RWPE2 (cell line): ENCODE measurements around the gene CNIH3.
A peak's percentile ranks its signal among the peaks of the same experiment; 100 is the strongest.

Experiments used
- ATAC-seq: fragments of 200-7000 bp; cut with Tn5 transposase; 3 replicates; pipeline ENCODE4 v1.9.1; 2021; ENCODE audit warnings: low read depth
- DNase-seq: peaks from one replicate; pipeline ENCODE4 v3.0.0-alpha.2; 2020; ENCODE audit warnings: low spot score
- H3K27ac ChIP-seq: fragments of 450-650 bp; 2 replicates; pipeline ENCODE4 v1.5.1; 2017; ENCODE audit warnings: mild to moderate bottlenecking; ENCODE audit not compliant: poor library complexity, severe bottlenecking
- H3K27me3 ChIP-seq: fragments of 250-450 bp; sonication (Bioruptor Pico); 2 replicates; pipeline ENCODE4 v1.5.1; 2021; ENCODE audit warnings: mild to moderate bottlenecking, moderate library complexity; ENCODE audit not compliant: insufficient read depth, poor library complexity, severe bottlenecking
- H3K36me3 ChIP-seq: fragments of 250-450 bp; sonication (Bioruptor Pico); 2 replicates; pipeline ENCODE4 v1.5.1; 2020; ENCODE audit warnings: low read depth, mild to moderate bottlenecking, moderate library complexity
- H3K4me1 ChIP-seq: fragments of 250-450 bp; sonication (Bioruptor Pico); 2 replicates; pipeline ENCODE4 v1.5.1; 2021; ENCODE audit warnings: mild to moderate bottlenecking, moderate library complexity; ENCODE audit not compliant: insufficient read depth, poor library complexity, severe bottlenecking
- H3K4me3 ChIP-seq: fragments of 250-450 bp; sonication (Bioruptor Pico); 2 replicates; pipeline ENCODE4 v1.5.1; 2021; ENCODE audit warnings: mild to moderate bottlenecking, moderate library complexity; ENCODE audit not compliant: severe bottlenecking
- H3K9me3 ChIP-seq: fragments of 250-450 bp; sonication (Bioruptor Pico); 2 replicates; pipeline ENCODE4 v1.5.1; 2021; ENCODE audit warnings: mild to moderate bottlenecking, moderate library complexity; ENCODE audit not compliant: severe bottlenecking
- TF ChIP-seq, protein P1 (sequence below): fragments of 450-650 bp; IDR thresholded peaks from one replicate; pipeline ENCODE4 v1.5.1; 2017; ENCODE audit warnings: mild to moderate bottlenecking, moderate library complexity; ENCODE audit not compliant: poor library complexity, severe bottlenecking

Gene CNIH3

DNA sequence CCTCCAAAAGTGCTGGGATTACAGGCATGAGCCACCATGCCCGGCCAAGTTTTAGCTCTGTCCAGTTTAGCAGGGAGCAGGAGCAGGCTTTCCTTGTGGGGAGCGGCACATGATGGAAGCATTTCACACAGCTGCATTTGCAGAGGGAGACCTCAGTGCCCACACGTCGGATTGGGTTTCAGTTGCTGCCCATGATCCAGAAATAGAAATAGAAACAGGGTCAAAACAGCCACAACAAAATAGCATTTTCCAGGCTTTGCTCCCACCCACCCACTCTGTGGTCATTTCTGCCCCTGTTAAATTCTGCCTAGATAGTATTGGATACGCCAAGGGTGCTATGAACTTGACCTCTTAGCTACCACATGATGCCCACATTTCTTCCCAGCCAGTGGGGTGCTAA, 128.4 kb downstream of the CNIH3 start:
- Histone ChIP-seq H3K4me1 (no peaks in the 10 kb centered on the region), H3K27ac (no peak overlapping the region), H3K9me3 (no peaks in the 10 kb centered on the region), H3K4me3 (no peak overlapping the region), H3K27me3 (no peaks in the 10 kb centered on the region), H3K36me3 (no peaks in the 10 kb centered on the region)
- TF ChIP-seq, protein P1, sequence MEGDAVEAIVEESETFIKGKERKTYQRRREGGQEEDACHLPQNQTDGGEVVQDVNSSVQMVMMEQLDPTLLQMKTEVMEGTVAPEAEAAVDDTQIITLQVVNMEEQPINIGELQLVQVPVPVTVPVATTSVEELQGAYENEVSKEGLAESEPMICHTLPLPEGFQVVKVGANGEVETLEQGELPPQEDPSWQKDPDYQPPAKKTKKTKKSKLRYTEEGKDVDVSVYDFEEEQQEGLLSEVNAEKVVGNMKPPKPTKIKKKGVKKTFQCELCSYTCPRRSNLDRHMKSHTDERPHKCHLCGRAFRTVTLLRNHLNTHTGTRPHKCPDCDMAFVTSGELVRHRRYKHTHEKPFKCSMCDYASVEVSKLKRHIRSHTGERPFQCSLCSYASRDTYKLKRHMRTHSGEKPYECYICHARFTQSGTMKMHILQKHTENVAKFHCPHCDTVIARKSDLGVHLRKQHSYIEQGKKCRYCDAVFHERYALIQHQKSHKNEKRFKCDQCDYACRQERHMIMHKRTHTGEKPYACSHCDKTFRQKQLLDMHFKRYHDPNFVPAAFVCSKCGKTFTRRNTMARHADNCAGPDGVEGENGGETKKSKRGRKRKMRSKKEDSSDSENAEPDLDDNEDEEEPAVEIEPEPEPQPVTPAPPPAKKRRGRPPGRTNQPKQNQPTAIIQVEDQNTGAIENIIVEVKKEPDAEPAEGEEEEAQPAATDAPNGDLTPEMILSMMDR, result no peak
- no peak for DNase-seq
- ATAC-seq, result no peak

DNA sequence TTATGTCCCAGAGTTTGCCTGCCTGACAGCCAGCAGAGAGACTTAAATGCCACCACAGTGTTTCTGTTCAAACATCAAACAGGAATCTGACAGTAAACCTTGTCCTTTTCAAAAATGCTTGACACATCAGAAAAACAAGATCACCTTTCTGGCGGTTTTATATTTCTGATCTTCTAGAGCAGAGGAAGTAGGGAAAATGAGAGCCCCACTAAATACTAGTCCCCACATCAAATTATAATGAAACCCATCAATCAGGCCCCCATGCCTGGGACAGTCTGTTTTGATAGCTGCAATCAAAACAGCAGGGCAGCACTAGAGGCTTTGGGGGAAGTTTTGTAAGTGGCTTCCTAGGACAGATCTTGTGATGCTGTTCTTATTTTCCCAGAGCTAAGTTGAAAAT, 129.3 kb downstream of the CNIH3 start:
- ATAC-seq (no peak), DNase-seq (no peak)
- Histone ChIP-seq H3K9me3 (no peaks in the 10 kb centered on the region), H3K4me1 (no peaks in the 10 kb centered on the region), H3K27me3 (no peaks in the 10 kb centered on the region), H3K36me3 (no peaks in the 10 kb centered on the region), H3K27ac (no peak overlapping the region), H3K4me3 (no peak overlapping the region)
- TF ChIP-seq, protein P1, result no peak

DNA sequence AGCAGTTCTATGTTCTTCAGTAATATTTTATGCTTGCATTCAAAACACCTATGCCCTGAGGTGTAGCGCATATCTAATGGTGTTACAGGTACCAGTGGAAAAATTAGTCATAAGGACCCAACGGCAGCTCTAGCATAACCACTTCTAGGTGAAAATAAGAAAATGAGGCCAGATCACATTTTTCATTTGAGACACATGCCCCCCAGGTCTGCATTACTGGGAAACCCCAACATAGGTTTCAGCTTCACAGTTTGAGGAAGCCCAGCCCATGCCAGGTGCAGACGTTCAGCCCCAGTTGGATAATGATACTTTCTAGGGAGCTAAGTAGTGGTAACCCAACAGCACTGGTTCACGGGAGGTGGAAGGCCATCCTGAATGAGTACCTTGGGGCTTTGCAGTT, 129.8 kb downstream of the CNIH3 start:
- Histone ChIP-seq H3K4me3 (no peak overlapping the region), H3K27ac (no peak overlapping the region), H3K4me1 (no peaks in the 10 kb centered on the region), H3K36me3 (no peaks in the 10 kb centered on the region), H3K9me3 (no peaks in the 10 kb centered on the region), H3K27me3 (no peaks in the 10 kb centered on the region)
- ATAC-seq, result no peak
- TF ChIP-seq, protein P1, result no peak
- no peak for DNase-seq

DNA sequence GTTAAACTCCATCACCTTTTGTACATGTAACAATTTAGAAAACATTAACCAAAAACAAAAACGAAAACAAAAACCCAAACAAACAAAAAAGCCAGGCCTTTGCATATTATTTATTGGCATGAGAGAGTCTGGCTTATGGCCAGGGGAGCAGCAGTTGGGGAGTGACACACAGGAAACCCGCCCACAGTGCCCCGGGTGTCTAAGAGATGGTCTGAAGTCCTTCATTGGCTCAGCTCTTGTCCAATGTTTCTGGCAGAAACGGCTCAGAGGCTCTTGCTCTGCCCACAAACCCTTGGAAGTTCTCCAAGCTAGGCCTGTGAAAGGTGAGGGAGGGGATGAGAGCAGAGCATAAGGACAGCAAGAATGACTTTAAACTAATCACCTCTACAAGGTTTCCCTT, 131.5 kb downstream of the CNIH3 start:
- Histone ChIP-seq H3K27me3 (no peaks in the 10 kb centered on the region), H3K4me3 (no peak overlapping the region), H3K27ac (no peak overlapping the region), H3K9me3 (no peaks in the 10 kb centered on the region), H3K4me1 (no peaks in the 10 kb centered on the region), H3K36me3 (no peaks in the 10 kb centered on the region)
- TF ChIP-seq, protein P1, result no peak
- DNase-seq, result no peak
- 0 out of 3 replicates have a peak, but pooled peaks have one; percentile 29 for ATAC-seq

DNA sequence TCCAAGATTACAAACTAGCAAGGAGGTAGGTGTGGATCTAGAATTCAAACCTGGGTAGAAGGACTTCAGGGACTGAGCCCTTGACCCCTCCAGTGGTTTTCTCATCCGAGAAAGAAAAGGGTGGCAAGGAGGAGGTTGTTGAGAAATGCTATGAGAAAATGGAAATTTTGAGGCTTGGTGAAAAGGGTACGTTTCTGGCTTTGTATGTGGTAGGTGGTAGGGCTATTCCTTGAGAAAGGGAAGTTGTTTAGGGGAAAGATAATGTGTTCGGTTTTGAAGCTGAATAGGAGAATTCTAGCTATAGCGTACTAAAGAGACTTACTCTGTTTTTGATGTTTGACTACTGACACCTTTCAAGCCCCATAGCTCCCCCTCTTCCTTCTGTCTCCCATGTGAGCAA, 133.8 kb downstream of the CNIH3 start:
- Histone ChIP-seq H3K27ac (no peak overlapping the region), H3K9me3 (no peaks in the 10 kb centered on the region), H3K27me3 (no peaks in the 10 kb centered on the region), H3K4me3 (no peak overlapping the region), H3K4me1 (no peaks in the 10 kb centered on the region), H3K36me3 (no peaks in the 10 kb centered on the region)
- no peak for DNase-seq
- TF ChIP-seq, protein P1, result no peak
- no peak for ATAC-seq
